Measurements from ENCODE around the gene HLX.

Gene HLX, protein sequence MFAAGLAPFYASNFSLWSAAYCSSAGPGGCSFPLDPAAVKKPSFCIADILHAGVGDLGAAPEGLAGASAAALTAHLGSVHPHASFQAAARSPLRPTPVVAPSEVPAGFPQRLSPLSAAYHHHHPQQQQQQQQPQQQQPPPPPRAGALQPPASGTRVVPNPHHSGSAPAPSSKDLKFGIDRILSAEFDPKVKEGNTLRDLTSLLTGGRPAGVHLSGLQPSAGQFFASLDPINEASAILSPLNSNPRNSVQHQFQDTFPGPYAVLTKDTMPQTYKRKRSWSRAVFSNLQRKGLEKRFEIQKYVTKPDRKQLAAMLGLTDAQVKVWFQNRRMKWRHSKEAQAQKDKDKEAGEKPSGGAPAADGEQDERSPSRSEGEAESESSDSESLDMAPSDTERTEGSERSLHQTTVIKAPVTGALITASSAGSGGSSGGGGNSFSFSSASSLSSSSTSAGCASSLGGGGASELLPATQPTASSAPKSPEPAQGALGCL

DNA sequence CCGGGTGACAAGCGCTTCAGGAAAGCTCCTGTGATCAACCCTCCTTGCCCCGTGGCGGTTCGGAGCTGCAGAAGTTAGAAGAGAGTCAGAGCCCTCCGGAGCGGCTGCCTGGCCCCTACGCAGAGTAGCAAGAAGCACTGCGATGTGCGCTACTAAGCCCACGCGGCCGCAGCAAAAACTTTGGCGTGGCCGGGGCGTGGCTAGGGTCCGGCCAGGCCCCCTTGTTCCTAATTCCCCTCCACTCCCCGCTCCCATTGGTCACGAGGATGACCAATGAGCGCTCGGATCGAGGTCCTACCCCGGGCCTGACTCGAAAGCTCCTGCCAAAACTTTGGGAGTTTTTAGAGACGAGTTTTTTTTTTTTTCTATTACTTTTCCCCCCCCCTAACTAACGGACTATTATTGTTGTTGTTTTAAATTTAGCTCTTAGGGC lies at the start of gene HLX:
TSS of gene HLX (plus strand) at position 368 of the 433 bp plus-strand sequence. CDS start 415 bp downstream, outside the sequence.
- peak in 1 of 2 experiments; percentile 67 for DNase-seq

DNA sequence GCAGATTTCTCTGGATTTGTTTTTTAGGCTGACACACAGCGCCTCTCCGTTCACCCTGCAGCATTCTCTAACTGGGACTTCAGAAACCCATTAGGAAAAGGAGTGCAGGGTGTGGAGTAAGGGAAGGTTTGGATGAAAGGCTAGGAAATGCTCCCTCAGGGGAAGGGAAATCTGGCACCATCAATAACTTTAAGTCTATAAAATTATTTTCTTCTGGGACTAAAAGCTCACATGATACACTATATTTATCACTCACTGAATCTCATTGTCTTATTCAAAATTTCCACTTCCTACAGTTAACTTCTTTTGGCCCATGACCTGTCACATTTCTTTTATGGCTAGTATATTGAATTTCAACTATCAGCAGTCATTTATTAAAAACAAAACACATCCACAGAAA lies 45.8 kb upstream of the HLX start:
- DNase-seq: no peak

DNA sequence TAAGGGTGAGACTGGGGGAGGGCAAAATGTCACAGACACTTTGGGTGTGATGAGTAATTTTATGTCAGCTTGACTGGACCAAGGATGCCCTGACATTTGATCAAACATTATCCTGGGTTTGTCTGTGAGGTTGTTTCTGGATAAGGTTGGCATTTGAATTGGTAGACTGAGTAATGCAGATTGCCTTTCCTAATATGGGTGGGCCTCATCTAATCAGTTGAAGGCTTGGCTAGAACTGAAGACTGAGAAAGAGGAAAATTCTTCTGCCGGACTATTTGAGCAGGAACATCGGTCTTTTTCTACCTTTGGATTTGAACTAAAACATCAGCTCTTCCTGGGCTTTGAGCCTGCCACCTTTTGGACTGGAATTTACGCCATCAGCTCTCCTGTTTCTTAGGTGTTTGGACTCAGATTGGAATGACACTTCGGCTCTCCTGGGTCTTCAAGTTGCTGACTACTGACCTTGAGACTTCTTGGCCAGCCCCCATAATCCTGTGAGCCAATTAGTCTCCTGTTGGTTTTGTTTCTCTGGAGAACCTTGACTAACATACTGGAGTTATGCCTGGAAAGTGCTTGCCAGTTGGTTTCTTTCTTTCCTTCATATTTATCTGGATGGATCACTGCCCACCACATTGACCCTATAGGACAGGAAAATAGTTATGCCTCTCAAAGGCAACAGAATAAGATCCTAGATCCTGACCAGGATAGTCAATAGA lies 44.9 kb upstream of the HLX start:
- DNase-seq: no peak

DNA sequence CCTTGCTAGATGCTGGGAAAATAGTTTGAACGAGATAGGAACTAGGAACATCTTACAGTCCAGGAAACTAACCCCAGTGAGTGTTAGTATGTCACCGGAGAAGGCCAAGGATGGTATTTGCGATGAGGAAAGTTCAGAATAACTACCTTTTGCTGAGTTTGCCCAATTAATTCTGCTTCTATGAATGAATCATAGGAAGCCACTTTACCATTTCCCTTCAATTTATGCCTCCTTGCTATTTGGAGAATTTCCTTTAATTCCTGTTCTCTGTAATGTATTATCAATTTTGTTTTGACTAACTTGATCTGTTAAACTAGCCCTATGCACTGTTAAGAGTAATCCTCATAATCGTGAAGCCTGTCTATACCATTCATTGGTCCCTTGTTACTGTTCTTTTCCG lies 40.7 kb upstream of the HLX start:
- DNase-seq: no peak

DNA sequence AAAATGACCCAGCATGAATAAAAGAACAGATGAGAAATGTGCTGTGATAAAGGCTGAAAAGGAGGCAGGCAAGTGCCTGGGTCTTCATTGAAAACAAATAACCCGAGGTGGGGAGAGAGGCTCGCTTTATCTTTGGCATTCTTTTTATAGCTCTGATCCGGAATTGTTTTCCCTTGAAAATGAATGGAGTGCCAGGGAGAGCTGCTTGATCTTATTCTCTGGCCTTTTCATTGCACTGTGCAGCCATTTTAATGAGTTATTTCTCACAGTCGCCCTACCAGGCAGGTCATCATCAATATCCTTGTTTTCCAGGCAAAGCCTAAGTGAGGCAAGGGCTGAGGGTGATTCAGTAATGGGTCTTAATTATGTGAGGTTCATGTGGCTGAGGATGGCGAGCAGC lies 39.8 kb upstream of the HLX start:
- DNase-seq: no peak

DNA sequence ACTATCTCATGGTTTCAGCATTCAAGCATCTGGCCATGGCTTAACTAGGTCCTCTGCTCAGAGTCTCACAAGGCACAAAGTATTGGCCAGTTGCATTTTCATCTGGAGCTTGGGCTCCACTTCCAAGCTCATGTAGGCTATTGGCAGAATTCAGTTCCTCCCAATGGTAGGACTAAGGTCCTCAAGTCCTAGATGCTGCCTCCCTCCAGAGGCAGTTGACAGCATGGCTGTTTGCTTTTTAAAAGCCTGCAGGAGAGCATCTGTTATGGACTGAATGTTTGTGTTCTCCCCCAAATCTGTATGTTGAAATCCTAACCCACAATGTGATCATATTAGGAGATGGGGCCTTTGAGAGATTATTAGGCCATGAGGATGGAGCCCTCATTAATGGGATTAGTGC lies 38.0 kb upstream of the HLX start:
- peak in 1 of 2 experiments; percentile 27 for DNase-seq

DNA sequence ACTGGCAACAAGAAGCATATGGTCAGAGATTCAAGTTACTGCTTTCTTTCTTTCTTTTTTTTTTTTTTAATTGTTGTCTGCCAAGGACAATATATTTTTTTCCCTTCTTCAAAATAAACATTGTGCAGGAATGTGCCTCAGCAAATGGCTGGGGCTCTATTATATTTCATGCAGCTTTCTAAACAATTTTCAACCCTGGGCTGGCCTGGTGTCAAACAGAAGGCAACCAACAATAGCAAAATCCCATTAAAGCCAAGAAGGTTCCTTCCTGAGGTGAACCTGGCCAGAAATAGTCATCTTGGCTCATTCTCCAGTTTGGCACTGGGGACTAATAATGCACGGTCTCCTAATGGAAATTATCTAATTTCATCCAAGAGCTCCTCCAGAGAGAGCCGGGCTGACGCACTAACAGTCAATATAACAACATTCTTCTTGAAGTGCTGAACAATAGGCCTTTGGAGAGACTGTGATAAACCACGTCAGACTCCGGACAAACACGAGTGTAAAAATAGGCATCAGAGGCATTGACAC lies 35.7 kb upstream of the HLX start:
- DNase-seq: peak; percentile 67 to 87

DNA sequence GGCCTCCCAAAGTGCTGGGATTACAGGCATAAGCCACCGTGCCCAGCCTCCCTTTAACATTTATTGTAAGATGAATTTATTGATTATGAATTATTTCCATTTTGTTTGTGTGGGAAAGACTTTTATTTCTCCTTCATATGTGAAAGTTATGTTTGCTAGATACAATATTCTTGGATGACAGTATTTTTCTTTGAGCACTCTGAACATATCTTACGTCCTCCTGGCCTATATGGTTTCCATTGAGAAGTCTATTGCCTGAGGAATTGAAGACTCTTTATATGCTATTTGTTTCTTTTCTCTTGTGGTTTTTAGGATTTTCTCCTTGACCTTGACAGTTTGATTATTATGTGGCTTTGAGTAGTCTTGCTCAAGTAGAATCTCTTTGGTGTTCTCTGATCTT lies 26.8 kb upstream of the HLX start:
- no peak for DNase-seq

DNA sequence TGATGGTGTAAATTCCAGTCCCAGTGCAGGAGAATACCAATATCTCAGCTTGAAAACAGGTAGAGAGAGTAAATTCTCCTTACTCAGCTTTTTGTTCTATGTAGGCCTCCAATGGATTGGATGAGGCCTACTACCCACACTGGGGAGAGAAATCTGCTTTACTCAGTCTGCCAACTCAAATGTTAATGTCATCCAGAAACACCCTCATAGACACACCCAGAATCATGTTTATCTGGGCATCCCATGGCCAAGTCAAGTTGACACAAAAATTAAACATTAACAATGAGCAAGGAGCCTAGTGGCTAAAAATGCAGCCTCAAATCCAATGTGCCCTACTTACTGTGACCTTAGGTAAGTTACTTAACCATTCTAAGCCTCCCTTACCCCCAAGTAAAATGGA lies 6.9 kb upstream of the HLX start:
- DNase-seq: no peak

DNA sequence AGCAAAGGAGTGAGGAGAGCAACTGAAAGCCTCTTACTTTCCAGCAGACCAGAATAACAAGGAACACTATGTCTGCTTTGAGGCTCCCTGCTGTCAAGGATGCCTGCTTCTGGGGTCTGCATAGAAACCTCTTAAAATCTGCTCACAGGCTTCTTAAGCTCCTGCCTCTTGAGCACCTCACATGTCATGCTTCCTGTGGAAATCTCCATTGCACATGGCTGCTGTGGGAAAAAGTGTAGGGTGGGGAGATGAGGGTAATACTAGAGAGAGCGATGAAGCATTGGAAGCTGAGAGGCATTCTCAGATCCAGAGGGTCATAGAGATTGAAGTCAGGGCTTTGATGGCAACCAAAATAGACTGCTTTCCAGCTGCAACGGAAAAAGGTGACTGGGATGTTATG lies 6.2 kb upstream of the HLX start:
- DNase-seq: no peak

DNA sequence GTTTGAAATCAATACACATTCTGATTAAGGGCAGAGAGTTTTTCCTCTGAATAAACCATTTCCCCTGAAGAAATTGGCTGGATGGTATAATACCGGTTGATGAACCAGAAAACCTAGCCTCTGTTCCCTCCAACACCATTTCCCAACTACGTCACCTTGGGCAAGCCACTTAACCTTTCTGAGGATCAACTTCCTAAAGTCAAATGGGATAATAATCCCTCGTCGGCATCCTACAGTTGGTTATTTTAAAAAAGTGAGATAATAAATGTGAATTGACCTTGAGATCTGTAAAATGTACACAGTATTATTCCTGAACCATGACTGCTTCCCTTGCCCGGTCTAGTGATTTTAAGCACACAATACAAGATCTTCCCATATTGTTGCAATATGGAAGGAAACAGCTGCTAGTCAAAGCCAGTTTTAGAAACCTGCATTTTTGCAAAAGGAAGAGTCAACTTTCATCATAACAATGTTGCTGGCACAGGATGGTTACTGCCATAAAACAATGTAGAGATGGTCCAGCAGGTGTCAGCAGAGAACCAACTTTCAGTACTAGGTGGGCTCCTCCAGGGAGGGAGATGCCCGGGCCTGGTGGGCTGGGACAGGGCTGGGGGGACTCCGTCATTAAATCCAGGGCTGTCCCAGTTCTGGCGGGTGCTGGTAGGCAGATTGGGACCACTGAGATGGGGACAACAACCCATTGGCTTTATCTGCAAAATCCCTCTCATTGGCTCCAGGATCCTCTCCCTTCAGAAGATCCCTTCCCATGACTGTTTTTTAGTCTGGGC lies 5.2 kb upstream of the HLX start:
- peak; percentile 60 to 64 for DNase-seq

DNA sequence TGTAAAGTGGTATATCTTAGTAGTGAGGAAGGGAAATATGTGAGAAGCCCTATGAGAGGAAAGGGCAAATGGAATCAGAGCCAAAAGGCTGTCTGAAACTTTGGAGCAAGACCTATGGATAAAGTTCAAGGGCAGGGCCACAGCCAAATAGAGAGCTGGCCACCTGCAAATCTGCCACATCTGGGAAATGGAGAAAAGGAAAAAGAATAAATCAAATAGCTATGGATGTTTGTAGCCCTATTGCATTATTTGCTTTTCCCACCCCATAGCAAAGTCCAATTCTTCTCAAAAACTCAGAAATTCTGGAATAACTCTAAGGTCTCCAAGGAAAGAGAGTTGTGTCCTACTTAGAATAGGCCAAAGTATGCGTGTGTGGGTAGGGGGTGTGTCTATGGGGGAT lies 4.0 kb upstream of the HLX start:
- DNase-seq: no peak

DNA sequence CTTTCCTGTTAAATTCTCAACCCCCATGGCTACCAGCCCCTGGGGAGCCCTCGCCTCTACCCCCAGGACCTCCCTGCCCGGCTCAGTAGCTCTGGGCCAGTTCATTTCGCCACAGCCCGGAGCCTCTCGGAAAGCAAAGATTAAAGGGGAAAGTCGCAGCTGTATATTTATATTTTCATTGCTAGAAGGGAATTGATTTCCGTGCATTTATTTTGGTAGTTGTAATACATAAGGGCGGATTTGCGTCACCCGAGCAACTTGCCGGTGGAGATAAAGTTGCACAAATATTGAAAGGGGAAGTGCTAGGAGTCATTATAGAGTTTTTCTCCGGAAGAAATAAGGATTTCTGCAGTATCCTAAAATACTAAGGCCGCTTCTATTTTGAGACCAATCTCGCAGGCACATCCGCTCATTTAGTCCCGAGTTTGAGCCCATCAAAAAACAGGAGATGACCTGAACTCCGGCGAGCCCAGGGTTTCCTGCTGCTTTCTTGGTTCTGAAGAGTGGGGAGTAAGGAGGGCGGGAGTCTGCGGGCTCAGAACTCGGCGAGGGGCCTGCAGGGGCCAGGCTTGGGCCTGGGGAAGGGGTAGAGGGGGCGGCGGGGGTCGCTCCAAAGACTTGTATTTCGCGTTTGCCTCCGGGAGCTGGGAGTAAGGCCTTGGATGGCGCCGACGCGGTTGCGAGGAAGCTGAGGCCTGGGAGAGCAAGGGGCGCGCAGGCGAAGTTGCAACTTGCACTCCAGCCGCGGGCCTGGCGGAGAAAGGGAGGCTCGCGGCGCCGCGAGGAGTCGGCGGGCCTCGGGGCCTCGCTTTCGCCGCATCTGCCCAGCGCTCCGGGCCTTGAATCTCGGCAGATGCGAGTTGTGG lies 2.5 kb upstream of the HLX start:
- no peak for DNase-seq

DNA sequence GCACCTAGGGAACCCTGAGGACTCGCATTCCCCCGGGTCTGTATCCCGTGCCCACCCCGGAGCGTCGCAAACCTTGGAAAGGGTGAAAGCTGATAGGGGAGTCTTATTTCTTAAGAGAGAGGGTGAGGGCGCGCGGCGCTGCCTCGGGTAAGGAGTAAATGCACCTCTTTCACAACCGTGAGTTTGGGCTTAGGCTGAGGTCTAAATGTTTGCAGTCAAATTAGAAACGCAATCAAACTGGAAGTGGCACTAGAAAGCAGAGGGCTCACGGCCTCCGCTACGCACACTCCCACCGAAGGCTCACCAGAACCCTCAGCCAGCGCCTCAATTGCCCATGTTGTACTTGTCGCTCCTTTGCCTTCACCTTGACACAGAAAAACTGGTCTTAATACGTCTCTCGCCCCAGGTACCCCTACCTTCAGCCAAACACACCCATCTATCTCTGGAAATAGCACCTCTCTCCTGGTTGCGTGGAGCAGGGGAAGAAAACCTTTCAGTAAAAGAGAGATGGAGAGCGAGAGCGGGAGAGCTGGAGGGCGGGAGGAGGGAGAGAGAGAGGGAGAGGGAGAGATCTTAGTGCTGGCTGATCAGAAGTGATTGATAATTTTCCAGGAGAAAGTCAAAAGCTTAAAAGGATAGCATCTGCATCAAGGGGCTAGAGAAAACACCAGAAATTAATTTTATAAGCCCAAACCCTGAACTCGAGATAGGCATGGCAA lies 1.7 kb upstream of the HLX start:
- no peak for DNase-seq

DNA sequence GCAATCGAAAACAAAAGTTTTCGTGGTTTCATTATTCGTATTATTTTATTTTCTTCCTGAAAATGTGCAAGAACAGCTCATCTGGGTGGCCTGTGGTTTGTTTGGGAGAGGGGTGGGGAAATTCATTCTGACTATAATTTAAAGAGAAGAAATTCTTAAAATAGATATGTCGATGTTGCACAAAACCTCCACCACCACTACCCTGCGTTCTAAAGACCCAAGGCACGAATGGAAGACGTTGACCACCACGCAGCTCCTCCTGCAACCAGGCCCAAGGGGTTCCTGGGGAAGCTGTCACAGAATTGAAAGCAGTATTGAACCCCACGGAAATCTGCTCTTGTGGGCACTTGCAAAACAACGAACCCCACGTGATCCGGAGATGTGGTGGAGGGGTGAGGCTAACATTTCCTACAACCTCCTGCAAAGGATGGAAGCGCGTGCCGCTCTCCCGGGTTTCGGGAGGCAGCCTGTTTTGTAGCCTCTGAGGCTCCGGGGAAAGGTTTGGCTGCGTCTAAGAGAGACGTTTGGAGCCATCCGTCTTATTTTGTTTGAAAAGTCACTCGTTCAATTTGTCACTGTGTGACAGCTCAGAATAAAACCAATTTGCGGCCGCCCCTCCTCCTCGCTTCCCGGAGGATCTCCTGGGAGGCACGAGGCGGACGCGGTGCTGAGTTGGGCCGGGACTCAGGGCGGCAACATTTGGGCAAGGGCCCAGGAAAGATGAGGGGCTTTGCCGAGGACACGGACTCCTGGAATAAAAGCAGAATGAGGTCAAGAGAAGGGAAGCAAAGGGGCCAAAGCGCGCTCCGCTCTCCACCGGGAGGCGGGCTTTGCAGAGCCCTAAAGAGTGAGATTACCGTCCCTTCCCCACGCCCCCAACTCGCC lies 810 bp upstream of the HLX start:
- no peak for DNase-seq

DNA sequence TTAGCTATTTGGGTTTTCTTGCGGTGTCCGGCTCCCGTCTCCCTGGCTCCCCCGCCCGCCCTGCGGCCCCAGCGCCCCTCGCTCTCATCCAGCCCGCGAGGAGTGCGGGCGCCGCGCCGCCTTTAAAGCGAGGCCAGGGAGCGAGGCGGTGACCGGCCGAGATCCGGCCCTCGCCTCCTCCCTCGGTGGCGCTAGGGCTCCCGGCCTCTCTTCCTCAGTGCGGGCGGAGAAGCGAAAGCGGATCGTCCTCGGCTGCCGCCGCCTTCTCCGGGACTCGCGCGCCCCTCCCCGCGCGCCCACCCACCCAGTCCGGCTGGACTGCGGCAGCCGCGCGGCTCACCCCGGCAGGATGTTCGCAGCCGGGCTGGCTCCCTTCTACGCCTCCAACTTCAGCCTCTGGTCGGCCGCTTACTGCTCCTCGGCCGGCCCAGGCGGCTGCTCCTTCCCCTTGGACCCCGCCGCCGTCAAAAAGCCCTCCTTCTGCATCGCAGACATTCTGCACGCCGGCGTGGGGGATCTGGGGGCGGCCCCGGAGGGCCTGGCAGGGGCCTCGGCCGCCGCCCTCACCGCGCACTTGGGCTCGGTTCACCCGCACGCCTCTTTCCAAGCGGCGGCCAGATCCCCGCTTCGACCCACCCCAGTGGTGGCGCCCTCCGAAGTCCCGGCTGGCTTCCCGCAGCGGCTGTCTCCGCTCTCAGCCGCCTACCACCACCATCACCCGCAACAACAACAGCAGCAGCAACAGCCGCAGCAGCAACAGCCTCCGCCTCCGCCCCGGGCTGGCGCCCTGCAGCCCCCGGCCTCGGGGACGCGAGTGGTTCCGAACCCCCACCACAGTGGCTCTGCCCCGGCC lies 492 bp downstream of the HLX start:
- peak in 1 of 2 experiments; percentile 63 for DNase-seq

DNA sequence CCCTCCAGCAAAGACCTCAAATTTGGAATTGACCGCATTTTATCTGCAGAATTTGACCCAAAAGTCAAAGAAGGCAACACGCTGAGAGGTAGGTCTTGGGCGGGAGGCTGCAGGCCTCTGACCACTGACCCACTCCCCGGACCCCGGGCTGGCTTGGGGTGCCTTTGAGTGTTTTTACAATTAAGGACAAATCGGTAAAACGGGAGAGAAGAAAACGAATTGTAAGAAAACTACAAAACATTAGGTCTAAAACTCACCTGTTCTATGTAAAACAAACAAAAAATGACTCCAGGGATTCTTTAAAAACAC lies 1.1 kb downstream of the HLX start:
- DNase-seq: no peak

DNA sequence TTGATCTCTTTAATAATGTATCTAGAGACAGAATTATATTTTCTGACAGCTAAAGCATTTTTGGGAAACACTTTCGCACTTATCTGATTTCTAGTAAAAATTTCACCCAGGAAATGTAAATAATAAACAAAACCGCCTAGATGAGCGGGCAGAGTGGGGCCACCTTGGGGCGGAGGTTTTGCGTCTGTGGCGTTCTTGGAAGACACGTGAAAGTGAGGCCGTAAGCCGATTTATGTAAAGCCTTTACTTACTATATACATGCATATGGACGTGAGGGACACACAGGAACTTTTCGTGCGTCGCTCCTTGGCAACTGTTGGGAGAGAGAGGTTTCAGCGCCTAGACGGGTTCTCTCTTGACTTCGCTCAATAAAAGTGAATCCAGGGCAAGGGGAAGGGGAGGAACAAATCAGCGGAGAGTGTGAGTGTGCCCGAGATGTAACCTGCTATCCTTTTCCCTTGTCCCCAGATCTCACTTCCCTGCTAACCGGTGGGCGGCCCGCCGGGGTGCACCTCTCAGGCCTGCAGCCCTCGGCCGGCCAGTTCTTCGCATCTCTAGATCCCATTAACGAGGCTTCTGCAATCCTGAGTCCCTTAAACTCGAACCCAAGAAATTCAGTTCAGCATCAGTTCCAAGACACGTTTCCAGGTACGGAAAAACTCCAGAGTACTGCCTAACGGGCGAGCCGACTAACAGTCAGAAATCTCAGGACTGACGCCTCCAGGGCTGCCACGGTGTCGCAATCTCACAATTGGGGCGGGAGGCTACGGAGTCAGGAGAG lies 1.7 kb downstream of the HLX start:
- DNase-seq: no peak
